H1 (cell line): ENCODE measurements around the gene MBTPS1. TPM values are rescaled to one million over a fixed set of nuclear protein-coding genes. Genes with fewer than 3 reads are reported as not detected.

Source experiments
- BRCA1 ChIP-seq: IDR thresholded peaks from 2 replicates; pipeline ENCODE4 v1.6.1; 2012; ENCODE audit warnings: low read depth, low read length, improper control_type of control experiment
- CEBPB ChIP-seq: IDR thresholded peaks from 2 replicates; pipeline ENCODE4 v1.6.1; 2012; ENCODE audit warnings: low read depth, low read length
- CHD1 ChIP-seq: IDR thresholded peaks from 2 replicates; pipeline ENCODE4 v1.6.1; 2012; ENCODE audit warnings: low read depth, low read length, improper control_type of control experiment
- CHD7 ChIP-seq: fragments of 300-600 bp; sonication (generic); IDR thresholded peaks from 2 replicates; pipeline ENCODE4 v1.7.1; 2012; ENCODE audit warnings: low read length, moderate library complexity, mild to moderate bottlenecking, inconsistent platforms; ENCODE audit not compliant: insufficient replicate concordance
- CREB1 ChIP-seq: IDR thresholded peaks from 2 replicates; pipeline ENCODE4 v1.6.1; 2012; ENCODE audit warnings: inconsistent platforms
- GTF2F1 ChIP-seq: IDR thresholded peaks from 2 replicates; pipeline ENCODE4 v1.6.1; 2012; ENCODE audit warnings: low read depth, low read length, improper control_type of control experiment, borderline replicate concordance
- RBBP5 ChIP-seq: IDR thresholded peaks from 2 replicates; pipeline ENCODE4 v1.7.1; 2012; ENCODE audit warnings: low read depth, mild to moderate bottlenecking, inconsistent platforms, low read length, moderate library complexity, borderline replicate concordance
- SIN3A ChIP-seq, 2 experiments: IDR thresholded peaks in 1 of 2; conservative IDR thresholded peaks in 1 of 2; 2 replicates each; pipeline ENCODE4 v1.6.1; 2011 to 2012; ENCODE audit warnings: low read length in 2 of 2, improper control_type of control experiment in 1 of 2, low read depth in 1 of 2, mild to moderate bottlenecking in 1 of 2
- TAF1 ChIP-seq: IDR thresholded peaks from 2 replicates; pipeline ENCODE4 v1.6.1; 2011; ENCODE audit warnings: mild to moderate bottlenecking, low read depth, low read length
- polyA plus RNA-seq, 7 experiments: library from polyadenylated mRNA; depleted of rRNA in 3 of 7; stranded (reverse) in 5 of 7; unstranded in 2 of 7; fragments of >200 nt in 5 of 7; fragments of 200-250 nt in 2 of 7; gene quantifications; 1 replicate in 5 of 7; 2 replicates in 1 of 7; 4 replicates in 1 of 7; pipeline versions ENCODE4 v1.2.1 to v1.2.3, GENCODE V29; 2011 to 2013; ENCODE audit warnings: missing spikeins in 2 of 7, mixed read lengths in 2 of 7
- total RNA-seq: library from RNA; stranded (reverse); fragmentation: NEBNext Ultra II Directional; extraction: Animal tissue kit (Norgen Biotek cat#: 25700); gene quantifications from 2 replicates; pipeline ENCODE4 v1.2.1, GENCODE V29; 2021

MBTPS1 gene
- total and polyA plus RNA-seq, 2 of the 8 experiments (the other 6 are each of a cell fraction or from before 2014, with no cell fraction given) = 30.6 to 53.3 TPM

DNA sequence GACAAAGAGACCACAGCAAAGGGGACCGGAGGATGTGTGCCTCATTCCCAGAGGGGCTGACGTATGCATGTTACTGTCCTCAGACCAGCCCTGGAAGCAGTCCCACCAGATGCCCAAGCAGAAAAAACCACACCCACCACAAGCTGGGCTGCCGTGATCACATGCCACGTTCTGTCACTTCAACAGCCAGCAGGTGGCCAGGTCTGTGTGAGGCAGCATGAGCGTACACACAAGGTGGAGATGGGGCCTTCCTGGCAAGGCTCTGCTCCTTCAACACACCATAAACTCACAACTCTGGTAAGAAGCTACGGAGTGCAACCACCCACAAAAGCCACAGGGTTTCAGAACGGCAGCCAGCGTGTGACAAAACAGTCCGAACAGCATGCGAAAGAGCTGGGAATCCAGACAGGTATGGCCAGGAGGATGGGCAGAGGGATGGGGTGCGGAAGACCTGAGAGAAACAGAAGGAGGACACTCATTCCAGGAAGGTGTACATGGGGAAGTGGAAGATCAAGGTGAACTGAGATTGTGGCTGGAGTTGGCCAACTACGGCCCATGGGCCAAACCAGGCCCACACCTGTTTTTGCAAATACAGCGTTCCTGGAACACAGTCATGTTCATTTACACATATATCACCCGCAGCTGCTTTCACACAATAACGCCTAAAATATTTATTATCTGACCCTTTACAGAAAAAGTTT is 27.9 kb downstream of the MBTPS1 start (continued):
- TF ChIP-seq CHD7 = no peak
- TF ChIP-seq RBBP5 = no peak
- TF ChIP-seq SIN3A (conservative IDR thresholded peaks at IDR 0.05 in 1 of 2, IDR thresholded peaks at IDR 0.05 in 1 of 2; ENCODE audit: low read depth in 1 of 2, low read length in 2 of 2) = no peak
- TF ChIP-seq GTF2F1 = no peak
- TF ChIP-seq CEBPB = no peak
- no peak for TF ChIP-seq CHD1
- TF ChIP-seq CREB1 = no peak
- no peak for TF ChIP-seq BRCA1
- no peak for TF ChIP-seq TAF1
- TF ChIP-seq, all 59 proteins: peak for 0
